HUDEP-2 (cell line): ENCODE data around the gene RAB3GAP2.
A peak's percentile ranks its signal among the peaks of the same experiment; 100 is the strongest.
"Not testable (repeated sequence)": the region's sequence is repeated elsewhere in the genome, so short reads cannot be mapped to it uniquely, and the experiment has no call there.

Source experiments
- DNase-seq, 76 experiments: peaks; one replicate each; lab custom pipeline; 2025; ENCODE audit not compliant: unreplicated experiment in 76 of 76; lab: John Stamatoyannopoulos, UW

The RAB3GAP2 gene

DNA sequence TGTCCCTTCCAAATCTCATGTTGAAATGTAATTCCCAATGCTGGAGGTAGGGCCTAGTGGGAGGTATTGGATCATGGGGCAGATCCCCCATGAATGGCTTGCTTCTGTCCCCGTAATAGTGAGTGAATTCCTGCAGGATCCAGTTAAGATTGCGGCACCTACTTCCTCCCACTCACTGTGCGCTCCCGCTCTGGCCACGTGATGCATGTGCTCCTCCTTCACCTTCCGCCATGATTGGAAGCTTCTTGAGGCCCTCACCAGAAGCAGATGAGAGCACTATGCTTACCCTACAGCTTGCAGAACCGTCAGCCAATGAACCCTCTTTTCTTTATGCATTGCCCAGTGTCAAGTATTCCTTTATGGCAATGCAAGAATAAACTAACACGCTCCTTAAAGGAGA is 14.9 kb upstream of the RAB3GAP2 start:
- DNase-seq, result no peak

- DNase-seq, result no peak
Observed at GRCh38 chr1:220283625-220284024, 11.4 kb upstream of the RAB3GAP2 start.

- DNase-seq, result peak in 10 of 76 experiments; percentile 3 to 48 (median 14)
Observed at GRCh38 chr1:220281159-220281574, 8.9 kb upstream of the RAB3GAP2 start.

DNA sequence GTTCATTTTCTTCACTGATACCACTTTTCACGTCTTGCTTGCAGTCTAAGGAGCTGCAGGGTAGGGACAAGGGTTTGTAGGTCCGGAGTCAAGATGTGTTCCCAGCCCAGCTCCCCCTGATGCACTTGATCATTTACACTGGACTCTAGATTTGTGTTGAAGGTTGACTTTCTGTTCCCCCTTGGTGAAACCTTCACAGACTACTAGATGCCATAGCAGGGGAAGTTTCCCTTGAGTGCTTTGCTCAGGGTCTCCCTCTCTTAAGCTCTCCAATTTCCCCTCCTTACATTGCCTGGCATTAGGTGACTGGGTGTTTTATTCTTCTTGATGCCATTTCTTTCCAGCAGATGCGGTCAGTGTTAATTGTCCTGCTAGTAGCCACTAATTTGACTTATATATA is 8.0 kb upstream of the RAB3GAP2 start:
- DNase-seq, result no peak

- DNase-seq, result no peak
Observed at GRCh38 chr1:220278991-220279390, 6.7 kb upstream of the RAB3GAP2 start.

- no peak for DNase-seq
Observed at GRCh38 chr1:220275430-220275829, 3.2 kb upstream of the RAB3GAP2 start.

- DNase-seq, result no peak
Observed at GRCh38 chr1:220274251-220274855, 2.1 kb upstream of the RAB3GAP2 start.

DNA sequence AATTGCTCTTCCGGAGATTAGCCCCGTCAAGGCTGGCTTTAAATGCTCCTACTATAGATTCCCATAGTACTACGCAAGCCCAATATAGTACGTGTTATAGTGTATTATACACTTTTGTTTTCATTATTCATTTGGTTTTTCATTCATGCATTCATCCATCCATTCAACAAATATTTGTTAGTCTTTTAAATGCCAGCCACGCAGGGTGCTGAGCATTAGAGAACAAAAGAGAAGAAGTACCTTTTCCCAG is 513 bp upstream of the RAB3GAP2 start:
- no peak for DNase-seq

DNA sequence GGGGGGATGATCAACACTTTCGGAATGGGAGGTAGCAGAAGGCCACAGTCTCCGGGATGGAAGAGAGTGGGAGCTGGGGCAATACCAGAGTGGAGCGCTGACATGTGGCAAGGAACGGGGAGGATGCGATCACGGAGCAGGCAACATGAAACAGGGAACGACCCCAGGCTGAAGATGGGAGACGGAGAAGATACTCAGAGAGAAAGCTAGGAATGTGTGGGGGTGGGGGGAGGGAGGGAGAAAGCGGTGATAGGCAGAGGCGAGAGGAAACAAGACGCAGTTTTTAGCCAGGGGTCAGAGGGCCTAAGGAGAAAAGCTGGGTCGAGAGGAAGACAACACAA is 577 bp downstream of the RAB3GAP2 start:
- DNase-seq, result peak in 8 of 76 experiments; percentile 3 to 51 (median 36)

- no peak for DNase-seq
Observed at GRCh38 chr1:220269036-220269435, 3.2 kb downstream of the RAB3GAP2 start.

- DNase-seq, result no peak
Observed at GRCh38 chr1:220267630-220268029, 4.6 kb downstream of the RAB3GAP2 start.

DNA sequence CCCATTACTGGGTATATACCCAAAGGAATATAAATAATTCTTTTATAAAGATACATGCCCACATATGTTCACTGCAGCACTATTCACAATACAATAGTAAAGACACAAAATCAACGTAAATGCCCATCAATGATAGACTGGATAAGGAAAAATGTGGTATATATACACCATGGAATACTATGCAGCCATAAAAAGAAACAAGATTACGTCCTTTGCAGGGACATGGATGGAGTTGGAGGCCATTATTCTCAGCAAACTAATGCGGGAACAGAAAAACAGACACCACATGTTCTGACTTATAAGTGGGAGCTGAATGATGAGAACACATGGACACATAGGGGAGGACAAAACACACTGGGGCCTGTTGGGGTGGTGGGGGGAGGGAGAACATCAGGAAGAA is 12.0 kb downstream of the RAB3GAP2 start:
- not testable (repeated sequence) for DNase-seq

DNA sequence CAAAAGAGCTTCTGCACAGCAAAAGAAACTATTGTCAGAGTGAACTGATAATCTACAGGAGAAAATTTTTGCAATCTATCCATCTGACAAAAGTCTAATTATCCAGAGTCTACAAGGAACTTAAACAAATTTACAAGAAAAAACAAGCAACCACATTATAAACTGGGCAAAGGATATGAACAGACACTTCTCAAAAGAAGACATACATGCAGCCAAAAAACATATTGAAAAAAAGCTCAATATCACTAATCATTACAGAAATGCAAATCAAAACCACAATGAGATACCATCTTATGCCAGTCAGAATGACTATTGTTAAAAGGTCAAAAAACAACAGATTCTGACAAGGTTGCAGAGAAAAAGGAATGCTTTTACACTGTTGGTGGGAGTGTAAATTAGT is 12.5 kb downstream of the RAB3GAP2 start:
- not testable (repeated sequence) for DNase-seq

GRCh38 chr1:220256194-220256593 is 16.1 kb downstream of the RAB3GAP2 start:
- DNase-seq, result not testable (repeated sequence)

- DNase-seq, result no peak
Observed at GRCh38 chr1:220255204-220255603, 17.0 kb downstream of the RAB3GAP2 start.

GRCh38 chr1:220253290-220253689 is 19.0 kb downstream of the RAB3GAP2 start:
- not testable (repeated sequence) for DNase-seq

DNA sequence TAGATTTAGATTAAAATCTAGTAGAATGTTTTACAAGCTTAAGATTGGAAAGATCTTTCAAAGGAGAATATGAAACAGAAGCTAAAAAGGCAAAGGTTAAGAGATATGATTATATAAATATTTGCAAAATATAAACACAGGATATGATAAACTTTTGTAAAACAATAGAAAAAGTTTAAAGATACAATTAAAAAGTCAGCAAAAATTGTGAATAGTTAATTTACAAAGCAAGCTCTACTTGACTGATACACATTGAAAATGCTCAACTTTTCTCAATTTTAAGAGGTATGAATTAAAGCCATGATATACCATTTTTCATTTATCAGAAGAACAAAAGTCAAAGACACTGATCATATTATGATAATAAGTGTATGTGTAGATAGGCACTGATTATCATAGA is 21.0 kb downstream of the RAB3GAP2 start:
- DNase-seq, result no peak

DNA sequence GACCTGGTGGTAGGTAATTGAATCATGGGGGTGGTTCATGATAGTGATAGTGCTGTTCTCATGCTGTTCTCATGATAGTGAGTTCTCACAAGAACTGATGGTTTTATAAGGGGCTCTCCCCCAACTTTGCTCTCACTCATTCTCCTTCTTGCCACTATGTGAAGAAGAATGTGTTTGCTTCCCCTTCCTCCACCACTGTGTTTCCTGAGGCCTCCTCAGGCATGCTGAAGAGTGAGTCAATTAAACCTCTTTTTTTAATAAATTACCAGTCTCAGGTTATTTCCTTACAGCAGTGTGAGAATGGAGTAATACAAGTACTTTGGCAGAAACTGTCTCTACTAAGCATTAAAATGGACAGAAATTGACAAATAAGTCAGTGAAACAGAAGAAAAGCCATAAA is 21.6 kb downstream of the RAB3GAP2 start:
- DNase-seq, result no peak

- no peak for DNase-seq
Observed at GRCh38 chr1:220249522-220249921, 22.7 kb downstream of the RAB3GAP2 start.

DNA sequence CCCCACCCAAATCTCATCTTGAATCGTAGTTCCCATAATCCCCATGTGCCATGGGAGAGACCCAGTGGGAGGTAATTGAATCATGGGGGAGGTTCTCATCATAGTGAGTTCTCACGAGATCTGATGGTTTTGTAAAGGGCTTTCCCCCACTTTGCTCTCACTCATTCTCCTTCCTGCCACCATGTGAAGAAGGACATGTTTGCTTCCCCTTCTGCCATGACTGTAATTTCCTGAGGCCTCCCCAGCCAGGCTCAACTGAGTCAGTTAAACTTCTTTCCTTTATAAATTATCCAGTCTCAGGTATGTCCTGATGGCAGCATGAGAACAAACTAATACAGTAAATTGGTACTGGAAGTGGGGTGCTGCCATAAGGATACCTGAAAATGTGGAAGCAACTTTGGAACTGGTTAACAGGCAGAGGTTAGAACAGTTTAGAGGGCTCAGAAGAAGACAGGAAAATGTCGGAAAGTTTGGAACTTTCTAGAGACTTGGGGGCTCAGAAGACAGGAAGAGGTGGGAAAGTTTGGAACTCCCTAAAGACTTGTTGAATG is 23.5 kb downstream of the RAB3GAP2 start:
- DNase-seq, result not testable (repeated sequence)

DNA sequence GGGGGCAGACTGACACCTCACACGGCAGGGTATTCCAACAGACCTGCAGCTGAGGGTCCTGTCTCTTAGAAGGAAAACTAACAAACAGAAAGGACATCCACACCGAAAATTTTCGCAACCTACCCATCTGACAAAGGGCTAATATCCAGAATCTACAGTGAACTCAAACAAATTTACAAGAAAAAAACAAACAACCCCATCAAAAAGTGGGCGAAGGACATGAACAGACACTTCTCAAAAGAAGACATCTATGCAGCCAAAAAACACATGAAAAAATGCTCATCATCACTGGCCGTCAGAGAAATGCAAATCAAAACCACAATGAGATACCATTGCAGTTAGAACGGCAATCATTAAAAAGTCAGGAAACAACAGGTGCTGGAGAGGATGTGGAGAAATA is 26.4 kb downstream of the RAB3GAP2 start:
- not testable (repeated sequence) for DNase-seq

DNA sequence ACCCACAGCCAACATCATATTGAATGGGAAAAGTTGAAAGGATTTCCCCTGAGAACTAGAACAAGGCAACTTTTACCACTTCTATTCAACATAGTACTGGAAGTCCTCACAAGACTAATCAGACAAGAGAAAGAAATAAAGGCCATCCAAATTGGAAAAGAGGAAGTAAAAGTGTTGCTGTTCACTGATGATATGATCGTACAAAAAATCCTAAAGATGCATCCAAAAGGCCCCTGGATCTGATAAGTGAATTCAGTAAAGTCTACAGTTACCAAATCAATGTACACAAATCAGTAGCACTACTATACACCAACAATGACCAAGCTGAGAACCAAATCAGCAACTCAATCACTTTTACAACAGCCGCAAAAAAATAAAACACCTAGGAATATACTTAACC is 28.3 kb downstream of the RAB3GAP2 start:
- DNase-seq, result peak in 9 of 76 experiments; percentile 1 to 22 (median 5)

GRCh38 chr1:220241072-220241663 is 31.1 kb downstream of the RAB3GAP2 start:
- no peak for DNase-seq
